Measurements from ENCODE around the gene TTLL11. TPM values are rescaled to one million over a fixed set of nuclear protein-coding genes. Genes with fewer than 3 reads are reported as not detected.

TTLL11 gene
- polyA plus RNA-seq, 1 of the 3 experiments (the other 2 are of a cell fraction): 6.8 TPM

DNA sequence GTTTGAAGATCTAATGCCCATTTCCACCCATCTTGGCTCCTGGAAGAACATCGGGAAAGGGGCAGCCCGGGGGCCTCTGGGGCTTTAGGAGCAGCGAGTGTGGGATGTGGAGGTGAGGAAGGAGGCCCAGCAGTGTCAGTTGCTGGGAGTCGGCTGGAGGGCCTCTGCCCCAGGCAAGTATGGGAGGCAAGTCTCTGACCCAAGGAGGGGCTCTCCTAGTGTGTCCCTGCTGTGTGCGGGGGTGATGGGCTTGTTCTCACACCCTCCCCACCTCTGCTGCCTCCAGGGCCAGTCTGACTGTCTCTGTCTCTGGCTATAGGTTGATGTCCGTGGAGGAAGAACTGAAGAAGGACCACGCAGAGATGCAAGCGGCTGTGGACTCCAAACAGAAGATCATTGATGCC, 312.0 kb downstream of the TTLL11 start:
- 98% methylated on average over 7 of the region's 8 CpGs for WGBS (ENCODE audit: low lambda C conversion rate)
- DNase-seq: no peak

GRCh38 chr9:121780177-121781040, 312.7 kb downstream of the TTLL11 start:
- Histone ChIP-seq H4K20me1 (ENCODE audit: insufficient read depth) (no peaks in the 10 kb centered on the region), H3K27ac (ENCODE audit: low read depth in 2 of 2, low read length in 1 of 2) (no peak overlapping the region; a peak in 1 of 4 replicates), H3K36me3 (replicated peaks in 1 of 2; ENCODE audit: control insufficient read depth in 1 of 2, insufficient read depth in 2 of 2, low read length in 1 of 2) (peaks cover 37 to 70% of the 10 kb centered on the region in 2 experiments), H2AFZ (ENCODE audit: low read depth) (no peak overlapping the region), H3K79me2 (ENCODE audit: insufficient read depth) (no peaks in the 10 kb centered on the region; the same call in none of the 2 replicates), H3F3A (replicated peaks; ENCODE audit: insufficient read depth) (no peaks in the 10 kb centered on the region), H3K27me3 (ENCODE audit: insufficient read depth) (no peaks in the 10 kb centered on the region), H3K4me1 (ENCODE audit: control insufficient read depth in 1 of 2, insufficient read depth in 2 of 2, low read depth in 1 of 2, low read length in 1 of 2) (peaks cover 0 to 18% of the 10 kb centered on the region in 2 experiments; a peak in 2 of 4 replicates), H3K4me2 (no peak overlapping the region), H3K9ac (no peak overlapping the region), H3K4me3 (ENCODE audit: low read depth in 2 of 2, low read length in 1 of 2) (no peak overlapping the region), H3K9me3 (0 out of 2 replicates have a peak, but pooled peaks cover 6% of the 10 kb centered on the region), H3K9me2 (no peaks in the 10 kb centered on the region)
- ChIA-PET POLR2A (no interaction called here), CTCF (no interaction called here)
- WGBS (ENCODE audit: low lambda C conversion rate): 95% methylated on average over 13 of the region's 17 CpGs
- no peak for DNase-seq
- TF ChIP-seq JUND (IDR thresholded peaks at IDR 0.05): no peak
- TF ChIP-seq MXI1 (IDR thresholded peaks at IDR 0.05; ENCODE audit: low read depth, low read length): no peak
- no peak for TF ChIP-seq EZH2phosphoT487 (IDR thresholded peaks at IDR 0.05; ENCODE audit: borderline replicate concordance, low read depth)
- TF ChIP-seq IRF3 (IDR thresholded peaks at IDR 0.05; ENCODE audit: low read depth, low read length): no peak

More for the DNA sequence above, 312.0 kb downstream of the TTLL11 start:
- Histone ChIP-seq H3K9ac (no peak overlapping the region), H3K4me2 (no peak overlapping the region), H3K4me3 (ENCODE audit: low read depth in 2 of 2, low read length in 1 of 2) (no peak overlapping the region), H4K20me1 (ENCODE audit: insufficient read depth) (no peaks in the 10 kb centered on the region), H3K27ac (ENCODE audit: low read depth in 2 of 2, low read length in 1 of 2) (no peak overlapping the region), H3K27me3 (ENCODE audit: insufficient read depth) (no peaks in the 10 kb centered on the region), H3K9me3 (0 out of 2 replicates have a peak, but pooled peaks cover 6% of the 10 kb centered on the region), H2AFZ (ENCODE audit: low read depth) (no peak overlapping the region), H3K9me2 (no peaks in the 10 kb centered on the region), H3K36me3 (replicated peaks in 1 of 2; ENCODE audit: control insufficient read depth in 1 of 2, insufficient read depth in 2 of 2, low read length in 1 of 2) (peaks cover 30 to 65% of the 10 kb centered on the region in 2 experiments), H3K4me1 (ENCODE audit: control insufficient read depth in 1 of 2, insufficient read depth in 2 of 2, low read depth in 1 of 2, low read length in 1 of 2) (peaks cover 0 to 18% of the 10 kb centered on the region in 2 experiments; a peak in 2 of 4 replicates), H3K79me2 (ENCODE audit: insufficient read depth) (no peaks in the 10 kb centered on the region; the same call in none of the 2 replicates), H3F3A (replicated peaks; ENCODE audit: insufficient read depth) (no peaks in the 10 kb centered on the region)
- POLR2A ChIA-PET: no interaction called here
- no peak for TF ChIP-seq TAF1 (IDR thresholded peaks at IDR 0.05; ENCODE audit: borderline replicate concordance, low read depth, low read length)
- no peak for TF ChIP-seq SIN3A (IDR thresholded peaks at IDR 0.05; ENCODE audit: borderline replicate concordance, low read depth, low read length)
- no peak for TF ChIP-seq CHD2 (IDR thresholded peaks at IDR 0.05; ENCODE audit: low read length, partially characterized antibody)
- TF ChIP-seq RXRA (IDR thresholded peaks at IDR 0.05; ENCODE audit: borderline replicate concordance, low read depth): no peak
- no peak for TF ChIP-seq MAX (IDR thresholded peaks at IDR 0.05; ENCODE audit: low read depth)
- TF ChIP-seq EP300 (IDR thresholded peaks at IDR 0.05; ENCODE audit: borderline replicate concordance in 1 of 2, low read depth in 1 of 2, low read length in 1 of 2): no peak
- TF ChIP-seq PBX3 (IDR thresholded peaks at IDR 0.05): no peak
- TF ChIP-seq SMC3 (IDR thresholded peaks at IDR 0.05; ENCODE audit: low read depth, low read length): no peak
- TF ChIP-seq NRF1 (IDR thresholded peaks at IDR 0.05; ENCODE audit: low read depth, low read length): no peak
- no peak for TF ChIP-seq TCF12 (IDR thresholded peaks at IDR 0.05)
- no peak for TF ChIP-seq TEAD4 (IDR thresholded peaks at IDR 0.05; ENCODE audit: borderline replicate concordance, insufficient read depth)
- TF ChIP-seq RFX5 (IDR thresholded peaks at IDR 0.05; ENCODE audit: low read length): no peak
- no peak for TF ChIP-seq JUND (IDR thresholded peaks at IDR 0.05)
- CTCF ChIA-PET: no interaction called here

Measured in SK-N-SH (cell line).